B cell (primary cell): ENCODE measurements around the gene PRDM2. TPM values are rescaled to one million over a fixed set of nuclear protein-coding genes. Genes with fewer than 3 reads are reported as not detected.
A peak's percentile ranks its signal among the peaks of the same experiment; 100 is the strongest.

Experiments used
- ATAC-seq: fragments of 200-7000 bp; cut with Tn5 transposase; one replicate; pipeline ENCODE4 v1.10.0; 2021; ENCODE audit warnings: low read depth, mild to moderate bottlenecking, moderate number of reproducible peaks, moderate library complexity
- CTCF ChIA-PET: fragments of 350-600 bp; sonication (Branson Sonifier 250); formaldehyde crosslinking; loops from one replicate; lab custom pipeline; 2021; ENCODE audit warnings: antibody characterized with exemption, inconsistent platforms; lab: Charles Lee
- POLR2A ChIA-PET: fragments of 350-600 bp; sonication (Branson Sonifier 250); formaldehyde crosslinking; loops from one replicate; lab custom pipeline; 2021; ENCODE audit warnings: antibody characterized with exemption; lab: Charles Lee
- DNase-seq: peaks from one replicate; pipeline ENCODE4 v3.0.0; 2013
- H2AFZ ChIP-seq: 2 replicates; pipeline ENCODE4 v1.6.1; 2012; ENCODE audit warnings: mild to moderate bottlenecking, low read depth, low read length; ENCODE audit not compliant: insufficient read depth, poor library complexity, severe bottlenecking
- H3K27ac ChIP-seq, 2 donors: 1 replicate in 1 of 2; 2 replicates in 1 of 2; pipeline ENCODE4 v1.5.1; 2012 to 2013; ENCODE audit warnings: low read length in 2 of 2, mild to moderate bottlenecking in 2 of 2, moderate library complexity in 1 of 2
- H3K27me3 ChIP-seq, 4 experiments: fragments of 200-600 bp in 1 of 4; sonication (generic) in 1 of 4; replicated peaks in 1 of 4; 1 replicate in 2 of 4; 2 replicates in 2 of 4; pipeline versions ENCODE4 v1.6.1 to v1.7.0; 2013 to 2016; ENCODE audit warnings: low read length in 3 of 4, mild to moderate bottlenecking in 2 of 4, mixed read lengths in 1 of 4, moderate library complexity in 1 of 4; ENCODE audit not compliant: insufficient read depth in 4 of 4, control insufficient read depth in 3 of 4; ENCODE audit errors: control extremely low read depth in 1 of 4
- H3K36me3 ChIP-seq, 2 experiments: replicated peaks in 1 of 2; 1 replicate in 1 of 2; 2 replicates in 1 of 2; pipeline versions ENCODE4 v1.6.1 to v1.7.1; 2013; ENCODE audit warnings: low read length in 1 of 2; ENCODE audit not compliant: insufficient read depth in 2 of 2, control insufficient read depth in 1 of 2; ENCODE audit errors: control extremely low read depth in 1 of 2, extremely low read depth in 1 of 2
- H3K4me1 ChIP-seq, 2 donors: fragments of 200-600 bp in 1 of 2; sonication (generic) in 1 of 2; 1 replicate in 1 of 2; 2 replicates in 1 of 2; pipeline versions ENCODE4 v1.5.1 to v1.6.1; 2013 to 2017; ENCODE audit warnings: low read length in 2 of 2; ENCODE audit not compliant: control insufficient read depth in 2 of 2, insufficient read depth in 2 of 2
- H3K4me2 ChIP-seq: replicated peaks from 2 replicates; pipeline ENCODE3; 2012; ENCODE audit warnings: mild to moderate bottlenecking, low read depth, low read length; ENCODE audit not compliant: poor library complexity, severe bottlenecking
- H3K4me3 ChIP-seq, 5 experiments: fragments of 200-600 bp in 1 of 5; sonication (generic) in 1 of 5; 1 replicate in 3 of 5; 2 replicates in 2 of 5; pipeline versions ENCODE4 v1.5.1 to v1.7.0; 2011 to 2016; ENCODE audit warnings: low read length in 4 of 5, mild to moderate bottlenecking in 4 of 5, low read depth in 2 of 5, control low read depth in 1 of 5, moderate library complexity in 1 of 5; ENCODE audit not compliant: insufficient read depth in 1 of 5; ENCODE audit errors: control extremely low read depth in 1 of 5, extremely low read depth in 1 of 5
- H3K79me2 ChIP-seq: fragments of 200-600 bp; sonication (generic); one replicate; pipeline ENCODE4 v1.6.0; 2016; ENCODE audit warnings: low read length; ENCODE audit not compliant: control insufficient read depth, insufficient read depth
- H3K9ac ChIP-seq: fragments of 200-600 bp; sonication (generic); 2 replicates; pipeline ENCODE4 v1.6.1; 2017; ENCODE audit warnings: mild to moderate bottlenecking, low read length, moderate library complexity
- H3K9me3 ChIP-seq, 3 donors: one replicate each; pipeline versions ENCODE4 v1.6.1 to v1.7.1; 2013; ENCODE audit warnings: low read length in 2 of 3; ENCODE audit not compliant: control insufficient read depth in 2 of 3, insufficient read depth in 1 of 3; ENCODE audit errors: control extremely low read depth in 1 of 3
- H4K20me1 ChIP-seq: 2 replicates; pipeline ENCODE4 v1.6.0; 2012; ENCODE audit warnings: mild to moderate bottlenecking, low read length; ENCODE audit not compliant: insufficient read depth, control insufficient read depth, poor library complexity, severe bottlenecking
- H3K27ac Mint-ChIP-seq: one replicate; pipeline ENCODE4 v1.8.0; 2021; ENCODE audit warnings: mixed read lengths
- H3K27me3 Mint-ChIP-seq: one replicate; pipeline ENCODE4 v1.8.0; 2021; ENCODE audit warnings: mixed read lengths
- H3K4me1 Mint-ChIP-seq: one replicate; pipeline ENCODE4 v1.8.0; 2021; ENCODE audit warnings: mixed read lengths
- H3K4me3 Mint-ChIP-seq: one replicate; pipeline ENCODE4 v1.8.0; 2021; ENCODE audit warnings: mixed read lengths
- H3K9me3 Mint-ChIP-seq: one replicate; pipeline ENCODE4 v1.8.0; 2022; ENCODE audit warnings: mixed read lengths; ENCODE audit not compliant: insufficient read depth
- CTCF ChIP-seq: fragments of 200-600 bp; IDR thresholded peaks from one replicate; pipeline ENCODE4 v1.8.0; 2022; ENCODE audit warnings: antibody characterized with exemption, mild to moderate bottlenecking
- EZH2 ChIP-seq: IDR thresholded peaks from 2 replicates; pipeline ENCODE4 v1.6.1; 2012; ENCODE audit warnings: borderline replicate concordance, low read depth, mild to moderate bottlenecking, moderate library complexity, low read length; ENCODE audit not compliant: insufficient read depth, poor library complexity, severe bottlenecking
- WGBS: methylation state at CpG from one replicate; pipeline ENCODE4 v1.1.5; 2013; ENCODE audit warnings: missing lambda C conversion rate; ENCODE audit not compliant: insufficient coverage; 5-methylcytosine and 5-hydroxymethylcytosine counted together
- intact Hi-C: fragments of 100-400 bp; cut with micrococcal nuclease; formaldehyde crosslinking; loops from one replicate; pipeline ENCODE4 v1.10.0; 2022
- polyA plus RNA-seq: library from polyadenylated mRNA; depleted of rRNA; stranded (reverse); fragments of >200 nt; gene quantifications from 2 replicates; pipeline ENCODE4 v1.2.3, GENCODE V29; 2012
- total RNA-seq, 2 donors: library from RNA; stranded (reverse); fragments of 120-200 nt in 1 of 2; gene quantifications; 1 replicate in 1 of 2; 2 replicates in 1 of 2; pipeline versions ENCODE4 v1.2.3 to v1.2.4, GENCODE V29; 2013 to 2022

Gene PRDM2
- total and polyA plus RNA-seq, 2 donors (not counting 1 experiment from before 2014, with no cell fraction given): 50.1 to 432 TPM

- H3K79me2 ChIP-seq: peaks cover 71% of the 10 kb centered on the region
- H3K9ac ChIP-seq: no peak overlapping the region
- no peaks in the 10 kb centered on the region for H3K4me1 ChIP-seq
- H2AFZ ChIP-seq: no peak overlapping the region
- ChIA-PET POLR2A (no interaction called here), CTCF (interaction anchor here (0.6 to 1.1 kb wide), 2 partner anchors 66 to 68 kb away, joined by 3 read pairs; no protein-coding TSS in a partner anchor)
- no peaks in the 10 kb centered on the region for H3K27me3 Mint-ChIP-seq
- no peak overlapping the region for H3K4me3 ChIP-seq
- intact Hi-C loops: no loop called here
- H3K36me3 ChIP-seq: peaks cover 0 to 68% of the 10 kb centered on the region in 2 experiments
- no peak for DNase-seq
- ATAC-seq: no peak
- H3K4me1 Mint-ChIP-seq: peaks cover 35% of the 10 kb centered on the region
- no peaks in the 10 kb centered on the region for H3K9me3 ChIP-seq
- H3K4me3 Mint-ChIP-seq: no peak overlapping the region
- TF ChIP-seq EZH2 (no peak), CTCF (no peak)
- no peaks in the 10 kb centered on the region for H3K9me3 Mint-ChIP-seq
- no peak overlapping the region for H3K4me2 ChIP-seq
- peaks cover 81% of the 10 kb centered on the region for H4K20me1 ChIP-seq
- peak overlapping the region; percentile 44 for H3K27ac Mint-ChIP-seq
- WGBS: 96% methylated on average over 6 of the region's 6 CpGs
- no peak overlapping the region for H3K27ac ChIP-seq
- H3K27me3 ChIP-seq: no peaks in the 10 kb centered on the region
These were observed 92.4 kb downstream of the PRDM2 start for GRCh38 chr1:13792419-13792818.

- Histone ChIP-seq H3K4me2 (no peak overlapping the region), H3K9me3 (no peaks in the 10 kb centered on the region), H3K9ac (no peak overlapping the region), H4K20me1 (peaks cover 73% of the 10 kb centered on the region), H3K4me3 (no peak overlapping the region), H3K4me1 (no peaks in the 10 kb centered on the region), H3K27me3 (no peaks in the 10 kb centered on the region), H3K36me3 (peaks cover 0 to 61% of the 10 kb centered on the region in 2 experiments), H2AFZ (no peak overlapping the region), H3K27ac (no peak overlapping the region), H3K79me2 (peaks cover 63% of the 10 kb centered on the region)
- 93% methylated on average over 10 of the region's 14 CpGs for WGBS
- Mint-ChIP-seq H3K4me3 (no peak overlapping the region), H3K9me3 (no peaks in the 10 kb centered on the region), H3K4me1 (peaks cover 42% of the 10 kb centered on the region), H3K27me3 (no peaks in the 10 kb centered on the region), H3K27ac (peak overlapping the region; percentile 62)
- ChIA-PET POLR2A (interaction anchor here (0.6 kb wide), 1 partner anchor 16 kb away, joined by 4 read pairs; no protein-coding TSS in a partner anchor), CTCF (interaction anchor here (1.0 to 2.1 kb wide), 3 partner anchors 11 to 127 kb away, joined by 3 to 6 read pairs (median 4); no protein-coding TSS in a partner anchor)
- TF ChIP-seq EZH2: no peak
- TF ChIP-seq CTCF: no peak
- intact Hi-C loops: no loop called here
- DNase-seq: no peak
- no peak for ATAC-seq
These were observed 93.2 kb downstream of the PRDM2 start for GRCh38 chr1:13793088-13793730.
